ENCODE results near the gene RNF214.

GRCh38 chr11:117225553-117226170 lies 6.8 kb upstream of the RNF214 start:
- TF ChIP-seq CTCF (IDR thresholded peaks at IDR 0.05) (no peak), EP300 (IDR thresholded peaks at IDR 0.05) (no peak)
